ENCODE measurements around the gene ELOVL3. TPM values are rescaled to one million over a fixed set of nuclear protein-coding genes. Genes with fewer than 3 reads are reported as not detected.

Gene ELOVL3
- total RNA-seq, 1 donor from 2014 or later = 0.06 TPM

- DNase-seq (ENCODE audit: low read depth) = no peak
- TF ChIP-seq CTCF (conservative IDR thresholded peaks at IDR 0.05; ENCODE audit: low read depth, low read length) = no peak
- no peak overlapping the region for H3K4me3 ChIP-seq (ENCODE audit: low read depth, low read length)
These were observed 951 bp downstream of the ELOVL3 start for GRCh38 chr10:102227050-102227449.

- H3K4me3 ChIP-seq (ENCODE audit: low read depth, low read length) = peak overlapping the region; percentile 60
- DNase-seq (ENCODE audit: low read depth) = no peak
- peak; percentile 99 for TF ChIP-seq CTCF (conservative IDR thresholded peaks at IDR 0.05; ENCODE audit: low read depth, low read length)
These were observed 3.7 kb downstream of the ELOVL3 start for GRCh38 chr10:102229810-102230263.

- TF ChIP-seq CTCF (conservative IDR thresholded peaks at IDR 0.05; ENCODE audit: low read depth, low read length) = no peak
- DNase-seq (ENCODE audit: low read depth) = no peak
- H3K4me3 ChIP-seq (ENCODE audit: low read depth, low read length) = peak overlapping the region; percentile 60
These were observed 4.3 kb downstream of the ELOVL3 start for GRCh38 chr10:102230264-102230860.

- no peak for DNase-seq (ENCODE audit: low read depth)
- peak overlapping the region; percentile 60 for H3K4me3 ChIP-seq (ENCODE audit: low read depth, low read length)
- peak; percentile 47 for TF ChIP-seq CTCF (conservative IDR thresholded peaks at IDR 0.05; ENCODE audit: low read depth, low read length)
These were observed 4.8 kb downstream of the ELOVL3 start for GRCh38 chr10:102230861-102231356.

- DNase-seq (ENCODE audit: low read depth) = no peak
- peak; percentile 84 for TF ChIP-seq CTCF (conservative IDR thresholded peaks at IDR 0.05; ENCODE audit: low read depth, low read length)
- peak overlapping the region; percentile 60 for H3K4me3 ChIP-seq (ENCODE audit: low read depth, low read length)
These were observed 5.5 kb downstream of the ELOVL3 start for GRCh38 chr10:102231357-102232318.

GRCh38 chr10:102233997-102234396 lies 7.9 kb downstream of the ELOVL3 start:
- no peak for DNase-seq (ENCODE audit: low read depth)
- no peak for TF ChIP-seq CTCF (conservative IDR thresholded peaks at IDR 0.05; ENCODE audit: low read depth, low read length)
- no peak overlapping the region for H3K4me3 ChIP-seq (ENCODE audit: low read depth, low read length)
